WTC11 (cell line): ENCODE results near the gene ARID3C. TPM values are rescaled to one million over a fixed set of nuclear protein-coding genes. Genes with fewer than 3 reads are reported as not detected.

Experiments used
- ATAC-seq: fragments of 200-7000 bp; cut with Tn5 transposase; 2 replicates; pipeline ENCODE4 v1.10.0; 2021; ENCODE audit warnings: mild to moderate bottlenecking, moderate library complexity
- CTCF ChIA-PET: fragments of 300-600 bp; sonication (Branson Sonifier 250); formaldehyde crosslinking; loops from one replicate; lab custom pipeline; 2021; ENCODE audit warnings: antibody characterized with exemption; lab: Charles Lee
- POLR2A ChIA-PET: fragments of 350-600 bp; sonication (Branson Sonifier 250); formaldehyde crosslinking; loops from one replicate; lab custom pipeline; 2021; ENCODE audit warnings: antibody characterized with exemption; lab: Charles Lee
- DNase-seq: peaks from one replicate; pipeline ENCODE4 v3.0.0; 2021; ENCODE audit warnings: low spot score
- H3K27ac Mint-ChIP-seq: 2 replicates; pipeline ENCODE4 v1.8.0; 2021; ENCODE audit warnings: mixed read lengths
- H3K27me3 Mint-ChIP-seq: 2 replicates; pipeline ENCODE4 v1.8.0; 2021; ENCODE audit warnings: low read depth, mild to moderate bottlenecking, moderate library complexity, mixed read lengths
- H3K36me3 Mint-ChIP-seq: 2 replicates; pipeline ENCODE4 v1.8.0; 2021; ENCODE audit warnings: mixed read lengths
- H3K4me1 Mint-ChIP-seq: 2 replicates; pipeline ENCODE4 v1.8.0; 2022; ENCODE audit warnings: mixed read lengths
- H3K4me3 Mint-ChIP-seq: 2 replicates; pipeline ENCODE4 v1.8.0; 2021; ENCODE audit warnings: mild to moderate bottlenecking, moderate library complexity, mixed read lengths
- H3K9me3 Mint-ChIP-seq: 2 replicates; pipeline ENCODE4 v1.8.0; 2021; ENCODE audit warnings: mixed read lengths
- CREB1 ChIP-seq: sonication (generic); formaldehyde crosslinking; IDR thresholded peaks from 2 replicates; pipeline ENCODE4 v1.8.0; 2023; ENCODE audit warnings: mild to moderate bottlenecking, missing genetic modification reagents
- EMX1 ChIP-seq: fragments of 250-450 bp; sonication (Bioruptor Pico); IDR thresholded peaks from 2 replicates; pipeline ENCODE4 v1.8.0; 2021; ENCODE audit warnings: mild to moderate bottlenecking
- ESRRA ChIP-seq: sonication (generic); formaldehyde crosslinking; IDR thresholded peaks from 2 replicates; pipeline ENCODE4 v1.8.1; 2022; ENCODE audit warnings: mild to moderate bottlenecking, missing genetic modification reagents, borderline replicate concordance
- FOXK1 ChIP-seq: sonication (generic); formaldehyde crosslinking; IDR thresholded peaks from 2 replicates; pipeline ENCODE4 v1.8.0; 2022; ENCODE audit warnings: mild to moderate bottlenecking, moderate library complexity, missing genetic modification reagents
- FOXP1 ChIP-seq: sonication (generic); formaldehyde crosslinking; IDR thresholded peaks from 2 replicates; pipeline ENCODE4 v1.8.0; 2022; ENCODE audit warnings: missing genetic modification reagents, mild to moderate bottlenecking, moderate library complexity, borderline replicate concordance
- HMGA2 ChIP-seq: fragments of 250-450 bp; sonication (Bioruptor Pico); IDR thresholded peaks from 2 replicates; pipeline ENCODE4 v1.4.0; 2021; ENCODE audit warnings: mild to moderate bottlenecking, moderate library complexity
- IRF2 ChIP-seq: sonication (generic); formaldehyde crosslinking; IDR thresholded peaks from 2 replicates; pipeline ENCODE4 v1.8.0; 2022; ENCODE audit warnings: low read depth, missing genetic modification reagents, borderline replicate concordance
- MYBL2 ChIP-seq: sonication (generic); formaldehyde crosslinking; IDR thresholded peaks from 2 replicates; pipeline ENCODE4 v1.8.1; 2023; ENCODE audit warnings: mild to moderate bottlenecking, moderate library complexity, missing genetic modification reagents
- NFYB ChIP-seq: sonication (generic); formaldehyde crosslinking; conservative IDR thresholded peaks from 2 replicates; pipeline ENCODE4 v1.8.0; 2022; ENCODE audit warnings: low read depth, missing genetic modification reagents
- RELA ChIP-seq: sonication (generic); formaldehyde crosslinking; IDR thresholded peaks from 2 replicates; pipeline ENCODE4 v1.8.1; 2022; ENCODE audit warnings: missing genetic modification reagents, mild to moderate bottlenecking, borderline replicate concordance
- RORB ChIP-seq: fragments of 250-450 bp; sonication (Bioruptor Pico); IDR thresholded peaks from 2 replicates; pipeline ENCODE4 v1.9.0; 2021; ENCODE audit warnings: mild to moderate bottlenecking
- SMAD3 ChIP-seq: sonication (generic); formaldehyde crosslinking; IDR thresholded peaks from 2 replicates; pipeline ENCODE4 v1.8.0; 2022; ENCODE audit warnings: missing genetic modification reagents, mild to moderate bottlenecking, borderline replicate concordance
- TEAD1 ChIP-seq: sonication (generic); formaldehyde crosslinking; IDR thresholded peaks from 2 replicates; pipeline ENCODE4 v1.8.0; 2022; ENCODE audit warnings: mild to moderate bottlenecking, missing genetic modification reagents
- ZBTB21 ChIP-seq: sonication (generic); formaldehyde crosslinking; IDR thresholded peaks from 2 replicates; pipeline ENCODE4 v1.8.1; 2023; ENCODE audit warnings: mild to moderate bottlenecking, missing genetic modification reagents, borderline replicate concordance
- ZNF671 ChIP-seq: fragments of 250-450 bp; sonication (Bioruptor Pico); IDR thresholded peaks from 2 replicates; pipeline ENCODE4 v1.8.0; 2021; ENCODE audit warnings: mild to moderate bottlenecking
- total RNA-seq: library from RNA; stranded (reverse); gene quantifications from 3 replicates; pipeline ENCODE4 v1.2.3, GENCODE V29; 2021
- TF ChIP-seq, protein P1 (sequence below): sonication (generic); formaldehyde crosslinking; IDR thresholded peaks from 2 replicates; pipeline ENCODE4 v1.8.0; 2023; ENCODE audit warnings: missing genetic modification reagents
- TF ChIP-seq, protein P2 (sequence below): sonication (generic); formaldehyde crosslinking; conservative IDR thresholded peaks from 2 replicates; pipeline ENCODE4 v1.8.1; 2022; ENCODE audit warnings: mild to moderate bottlenecking, missing genetic modification reagents
- TF ChIP-seq, protein P3 (sequence below): sonication (generic); formaldehyde crosslinking; IDR thresholded peaks from 2 replicates; pipeline ENCODE4 v1.8.1; 2023; ENCODE audit warnings: mild to moderate bottlenecking, missing genetic modification reagents, moderate library complexity
- TF ChIP-seq, protein P4 (sequence below): fragments of 250-450 bp; sonication (Bioruptor Pico); IDR thresholded peaks from 2 replicates; pipeline ENCODE4 v1.9.0; 2021; ENCODE audit warnings: moderate library complexity, mild to moderate bottlenecking, inconsistent platforms, borderline replicate concordance
- TF ChIP-seq, protein P5 (sequence below): sonication (generic); formaldehyde crosslinking; IDR thresholded peaks from 2 replicates; pipeline ENCODE4 v1.8.0; 2022; ENCODE audit warnings: mild to moderate bottlenecking, missing genetic modification reagents
- TF ChIP-seq, protein P6 (sequence below): sonication (generic); formaldehyde crosslinking; IDR thresholded peaks from 2 replicates; pipeline ENCODE4 v1.8.1; 2022; ENCODE audit warnings: mild to moderate bottlenecking, missing genetic modification reagents, moderate library complexity, borderline replicate concordance

Gene ARID3C
- total RNA-seq, 1 experiment from 2014 or later = 0.15 TPM

DNA sequence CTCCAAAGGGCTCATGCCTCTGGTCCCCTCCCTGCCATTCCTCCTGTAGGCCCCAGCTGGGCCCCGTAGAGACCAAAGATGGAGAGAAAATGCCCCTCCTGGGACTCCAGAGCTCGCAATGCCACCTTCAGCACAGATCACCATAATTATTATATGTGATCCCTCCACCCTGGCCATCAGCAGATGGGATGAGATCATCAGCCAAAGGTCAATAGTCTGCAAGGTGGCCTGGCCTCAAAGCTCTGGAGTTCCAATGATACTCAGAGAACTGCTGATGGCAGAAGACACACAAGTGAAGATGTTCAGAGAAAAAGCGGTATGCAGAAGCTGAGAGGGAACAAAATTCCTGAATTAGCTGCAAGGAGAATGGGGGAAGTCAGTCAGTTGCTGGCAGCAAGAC is 22.0 kb downstream of the ARID3C start (continued):
- TF ChIP-seq, protein P1, sequence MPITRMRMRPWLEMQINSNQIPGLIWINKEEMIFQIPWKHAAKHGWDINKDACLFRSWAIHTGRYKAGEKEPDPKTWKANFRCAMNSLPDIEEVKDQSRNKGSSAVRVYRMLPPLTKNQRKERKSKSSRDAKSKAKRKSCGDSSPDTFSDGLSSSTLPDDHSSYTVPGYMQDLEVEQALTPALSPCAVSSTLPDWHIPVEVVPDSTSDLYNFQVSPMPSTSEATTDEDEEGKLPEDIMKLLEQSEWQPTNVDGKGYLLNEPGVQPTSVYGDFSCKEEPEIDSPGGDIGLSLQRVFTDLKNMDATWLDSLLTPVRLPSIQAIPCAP (CRISPR knock-in tag) = no peak
- TF ChIP-seq TEAD1 (CRISPR knock-in tag) (no peak), SMAD3 (no peak), FOXK1 (CRISPR knock-in tag) (no peak), IRF2 (CRISPR knock-in tag) (no peak), ZBTB21 (CRISPR knock-in tag) (no peak)

DNA sequence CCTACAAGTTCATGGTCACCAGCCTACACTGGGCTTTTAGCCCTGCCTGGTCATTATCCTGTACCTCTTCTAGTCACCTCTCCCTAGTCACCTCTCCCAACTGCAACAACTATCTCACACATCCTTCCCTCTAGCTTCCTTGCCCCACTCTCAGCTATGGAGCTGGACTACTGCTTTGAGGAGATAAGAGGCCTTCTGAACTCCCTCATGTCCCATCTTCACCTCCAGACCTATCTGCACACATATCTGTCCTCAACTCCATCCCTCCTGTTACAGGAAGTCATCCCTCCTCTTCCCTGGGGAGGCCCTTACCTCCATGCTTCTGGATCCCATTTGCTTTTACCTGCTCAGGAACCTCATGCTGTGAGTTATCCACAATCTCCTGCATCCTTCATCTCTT is 22.7 kb downstream of the ARID3C start:
- TF ChIP-seq RELA (CRISPR knock-in tag) = no peak
- no peak for TF ChIP-seq ZNF671
- TF ChIP-seq, protein P2, sequence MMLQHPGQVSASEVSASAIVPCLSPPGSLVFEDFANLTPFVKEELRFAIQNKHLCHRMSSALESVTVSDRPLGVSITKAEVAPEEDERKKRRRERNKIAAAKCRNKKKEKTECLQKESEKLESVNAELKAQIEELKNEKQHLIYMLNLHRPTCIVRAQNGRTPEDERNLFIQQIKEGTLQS = no peak
- TF ChIP-seq ESRRA (CRISPR knock-in tag) = no peak
- TF ChIP-seq, protein P3, sequence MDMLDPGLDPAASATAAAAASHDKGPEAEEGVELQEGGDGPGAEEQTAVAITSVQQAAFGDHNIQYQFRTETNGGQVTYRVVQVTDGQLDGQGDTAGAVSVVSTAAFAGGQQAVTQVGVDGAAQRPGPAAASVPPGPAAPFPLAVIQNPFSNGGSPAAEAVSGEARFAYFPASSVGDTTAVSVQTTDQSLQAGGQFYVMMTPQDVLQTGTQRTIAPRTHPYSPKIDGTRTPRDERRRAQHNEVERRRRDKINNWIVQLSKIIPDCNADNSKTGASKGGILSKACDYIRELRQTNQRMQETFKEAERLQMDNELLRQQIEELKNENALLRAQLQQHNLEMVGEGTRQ (CRISPR knock-in tag) = no peak
- TF ChIP-seq, protein P4, sequence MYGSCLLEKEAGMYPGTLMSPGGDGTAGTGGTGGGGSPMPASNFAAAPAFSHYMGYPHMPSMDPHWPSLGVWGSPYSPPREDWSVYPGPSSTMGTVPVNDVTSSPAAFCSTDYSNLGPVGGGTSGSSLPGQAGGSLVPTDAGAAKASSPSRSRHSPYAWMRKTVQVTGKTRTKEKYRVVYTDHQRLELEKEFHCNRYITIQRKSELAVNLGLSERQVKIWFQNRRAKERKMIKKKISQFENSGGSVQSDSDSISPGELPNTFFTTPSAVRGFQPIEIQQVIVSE = no peak
- TF ChIP-seq, protein P5, sequence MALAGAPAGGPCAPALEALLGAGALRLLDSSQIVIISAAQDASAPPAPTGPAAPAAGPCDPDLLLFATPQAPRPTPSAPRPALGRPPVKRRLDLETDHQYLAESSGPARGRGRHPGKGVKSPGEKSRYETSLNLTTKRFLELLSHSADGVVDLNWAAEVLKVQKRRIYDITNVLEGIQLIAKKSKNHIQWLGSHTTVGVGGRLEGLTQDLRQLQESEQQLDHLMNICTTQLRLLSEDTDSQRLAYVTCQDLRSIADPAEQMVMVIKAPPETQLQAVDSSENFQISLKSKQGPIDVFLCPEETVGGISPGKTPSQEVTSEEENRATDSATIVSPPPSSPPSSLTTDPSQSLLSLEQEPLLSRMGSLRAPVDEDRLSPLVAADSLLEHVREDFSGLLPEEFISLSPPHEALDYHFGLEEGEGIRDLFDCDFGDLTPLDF (CRISPR knock-in tag) = no peak
- no peak for TF ChIP-seq MYBL2 (CRISPR knock-in tag)
- TF ChIP-seq, protein P6, sequence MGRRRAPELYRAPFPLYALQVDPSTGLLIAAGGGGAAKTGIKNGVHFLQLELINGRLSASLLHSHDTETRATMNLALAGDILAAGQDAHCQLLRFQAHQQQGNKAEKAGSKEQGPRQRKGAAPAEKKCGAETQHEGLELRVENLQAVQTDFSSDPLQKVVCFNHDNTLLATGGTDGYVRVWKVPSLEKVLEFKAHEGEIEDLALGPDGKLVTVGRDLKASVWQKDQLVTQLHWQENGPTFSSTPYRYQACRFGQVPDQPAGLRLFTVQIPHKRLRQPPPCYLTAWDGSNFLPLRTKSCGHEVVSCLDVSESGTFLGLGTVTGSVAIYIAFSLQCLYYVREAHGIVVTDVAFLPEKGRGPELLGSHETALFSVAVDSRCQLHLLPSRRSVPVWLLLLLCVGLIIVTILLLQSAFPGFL = no peak
- no peak for TF ChIP-seq CREB1 (CRISPR knock-in tag)
- no peak for TF ChIP-seq FOXP1 (CRISPR knock-in tag)
- TF ChIP-seq EMX1 (CRISPR knock-in tag) = no peak
- TF ChIP-seq RORB (CRISPR knock-in tag) = no peak
- no peak for TF ChIP-seq FOXK1 (CRISPR knock-in tag)
- TF ChIP-seq HMGA2 = no peak
- no peak for TF ChIP-seq NFYB (CRISPR knock-in tag)
- Mint-ChIP-seq H3K27ac (no peak overlapping the region), H3K4me1 (peaks cover 20% of the 10 kb centered on the region), H3K36me3 (no peaks in the 10 kb centered on the region), H3K4me3 (no peak overlapping the region), H3K27me3 (no peaks in the 10 kb centered on the region; the same call in 1 of the 2 replicates), H3K9me3 (no peaks in the 10 kb centered on the region)
- POLR2A ChIA-PET = no interaction called here
- CTCF ChIA-PET = interaction anchor here (1.0 to 7.0 kb wide), 5 partner anchors 14 to 202 kb away, joined by 3 to 96 read pairs (median 25); no protein-coding TSS in a partner anchor
- DNase-seq (no peak), ATAC-seq (no peak)
